Measurements from ENCODE around the gene SHC2. TPM values are rescaled to one million over a fixed set of nuclear protein-coding genes. Genes with fewer than 3 reads are reported as not detected.

SHC2 gene
- total and polyA plus RNA-seq, 2 of the 13 experiments (the other 11 are each of a cell fraction or from before 2014, with no cell fraction given), result 9.0 to 18.3 TPM

- no peak for TF ChIP-seq PTBP1 (IDR thresholded peaks at IDR 0.05; ENCODE audit: low read depth, low read length, poor library complexity, severe bottlenecking)
- peak; percentile 69 for TF ChIP-seq SALL1 (CRISPR knock-in tag; IDR thresholded peaks at IDR 0.05)
- 0 out of 2 replicates have a peak, but pooled peaks have one; percentile 65 for TF ChIP-seq ZNF776 (CRISPR knock-in tag; IDR thresholded peaks at IDR 0.05)
- no peak for TF ChIP-seq ATRX (CRISPR knock-in tag; IDR thresholded peaks at IDR 0.05; ENCODE audit: borderline replicate concordance)
- TF ChIP-seq ZNF451 (CRISPR knock-in tag; IDR thresholded peaks at IDR 0.05), result no peak
- TF ChIP-seq HCFC1 (IDR thresholded peaks at IDR 0.05; ENCODE audit: low read depth, low read length), result no peak
- TF ChIP-seq MTF2 (CRISPR knock-in tag; IDR thresholded peaks at IDR 0.05; ENCODE audit: borderline replicate concordance), result peak; percentile 92; the same call in 1 of the 2 replicates
- peak; percentile 32; the same call in 1 of the 2 replicates for TF ChIP-seq YEATS2 (CRISPR knock-in tag; IDR thresholded peaks at IDR 0.05; ENCODE audit: borderline replicate concordance)
- no peak for TF ChIP-seq KMT2B (CRISPR knock-in tag; IDR thresholded peaks at IDR 0.05)
- TF ChIP-seq TSC22D2 (CRISPR knock-in tag; IDR thresholded peaks at IDR 0.05; ENCODE audit: borderline replicate concordance), result no peak
- TF ChIP-seq TEAD2 (CRISPR knock-in tag; IDR thresholded peaks at IDR 0.05), result no peak
- no peak for TF ChIP-seq ZBTB1 (CRISPR knock-in tag; IDR thresholded peaks at IDR 0.05; ENCODE audit: borderline replicate concordance)
- no peak for TF ChIP-seq IKZF4 (CRISPR knock-in tag; IDR thresholded peaks at IDR 0.05; ENCODE audit: borderline replicate concordance, low read depth, not compliant biosample characterization)
- TF ChIP-seq AKNA (CRISPR knock-in tag; IDR thresholded peaks at IDR 0.05; ENCODE audit: borderline replicate concordance), result no peak
- no peak for TF ChIP-seq HMGXB3 (CRISPR knock-in tag; IDR thresholded peaks at IDR 0.05; ENCODE audit: borderline replicate concordance)
- TF ChIP-seq TAF15 (IDR thresholded peaks at IDR 0.05; ENCODE audit: low read depth, low read length, poor library complexity, severe bottlenecking), result no peak
- no peak for TF ChIP-seq MBD4 (IDR thresholded peaks at IDR 0.05; ENCODE audit: borderline replicate concordance, low read length)
Measured at GRCh38 chr19:461721-462551, 1.1 kb upstream of the SHC2 start (continued).
